HEK293 (cell line): ENCODE results near the gene KRCC1.

Experiments
- KLF16 ChIP-seq: fragments of 450-650 bp; formaldehyde crosslinking; IDR thresholded peaks from 2 replicates; pipeline ENCODE4 v1.5.1; 2017; ENCODE audit warnings: missing biosample characterization, missing genetic modification characterization
- ZBTB1 ChIP-seq: fragments of 450-650 bp; formaldehyde crosslinking; IDR thresholded peaks from 2 replicates; pipeline ENCODE4 v1.5.1; 2016; ENCODE audit warnings: missing biosample characterization, missing genetic modification characterization
- ZNF302 ChIP-seq: fragments of 450-650 bp; formaldehyde crosslinking; IDR thresholded peaks from 2 replicates; pipeline ENCODE4 v1.5.1; 2016; ENCODE audit warnings: missing biosample characterization, missing genetic modification characterization, low read depth
- TF ChIP-seq, protein P1 (sequence below): fragments of 450-650 bp; formaldehyde crosslinking; IDR thresholded peaks from 2 replicates; pipeline ENCODE4 v1.5.1; 2016; ENCODE audit warnings: missing biosample characterization, missing genetic modification characterization
- TF ChIP-seq, protein P2 (sequence below): fragments of 450-650 bp; formaldehyde crosslinking; IDR thresholded peaks from 2 replicates; pipeline ENCODE4 v1.5.1; 2016; ENCODE audit warnings: missing biosample characterization, missing genetic modification characterization

DNA sequence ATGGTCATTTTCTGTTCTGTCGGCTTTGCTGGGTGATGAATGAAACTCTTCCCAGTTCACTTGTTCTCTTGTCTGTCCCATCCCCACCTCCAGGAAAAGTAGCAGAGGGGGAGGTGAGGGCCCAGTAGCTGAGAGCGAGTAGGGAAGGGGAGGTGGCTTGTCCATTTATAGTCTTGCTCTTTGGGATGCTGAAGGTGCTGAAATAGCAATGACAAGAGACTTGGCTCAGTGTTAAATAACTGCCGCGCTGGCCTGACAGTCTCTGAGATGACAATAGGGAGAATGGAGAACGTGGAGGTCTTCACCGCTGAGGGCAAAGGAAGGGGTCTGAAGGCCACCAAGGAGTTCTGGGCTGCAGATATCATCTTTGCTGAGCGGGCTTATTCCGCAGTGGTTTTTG, 12.0 kb upstream of the KRCC1 start, which contains the start of gene SMYD1:
- TF ChIP-seq ZBTB1 (no peak), ZNF302 (no peak), KLF16 (tag by site-specific recombination) (no peak)
- TF ChIP-seq, protein P1, sequence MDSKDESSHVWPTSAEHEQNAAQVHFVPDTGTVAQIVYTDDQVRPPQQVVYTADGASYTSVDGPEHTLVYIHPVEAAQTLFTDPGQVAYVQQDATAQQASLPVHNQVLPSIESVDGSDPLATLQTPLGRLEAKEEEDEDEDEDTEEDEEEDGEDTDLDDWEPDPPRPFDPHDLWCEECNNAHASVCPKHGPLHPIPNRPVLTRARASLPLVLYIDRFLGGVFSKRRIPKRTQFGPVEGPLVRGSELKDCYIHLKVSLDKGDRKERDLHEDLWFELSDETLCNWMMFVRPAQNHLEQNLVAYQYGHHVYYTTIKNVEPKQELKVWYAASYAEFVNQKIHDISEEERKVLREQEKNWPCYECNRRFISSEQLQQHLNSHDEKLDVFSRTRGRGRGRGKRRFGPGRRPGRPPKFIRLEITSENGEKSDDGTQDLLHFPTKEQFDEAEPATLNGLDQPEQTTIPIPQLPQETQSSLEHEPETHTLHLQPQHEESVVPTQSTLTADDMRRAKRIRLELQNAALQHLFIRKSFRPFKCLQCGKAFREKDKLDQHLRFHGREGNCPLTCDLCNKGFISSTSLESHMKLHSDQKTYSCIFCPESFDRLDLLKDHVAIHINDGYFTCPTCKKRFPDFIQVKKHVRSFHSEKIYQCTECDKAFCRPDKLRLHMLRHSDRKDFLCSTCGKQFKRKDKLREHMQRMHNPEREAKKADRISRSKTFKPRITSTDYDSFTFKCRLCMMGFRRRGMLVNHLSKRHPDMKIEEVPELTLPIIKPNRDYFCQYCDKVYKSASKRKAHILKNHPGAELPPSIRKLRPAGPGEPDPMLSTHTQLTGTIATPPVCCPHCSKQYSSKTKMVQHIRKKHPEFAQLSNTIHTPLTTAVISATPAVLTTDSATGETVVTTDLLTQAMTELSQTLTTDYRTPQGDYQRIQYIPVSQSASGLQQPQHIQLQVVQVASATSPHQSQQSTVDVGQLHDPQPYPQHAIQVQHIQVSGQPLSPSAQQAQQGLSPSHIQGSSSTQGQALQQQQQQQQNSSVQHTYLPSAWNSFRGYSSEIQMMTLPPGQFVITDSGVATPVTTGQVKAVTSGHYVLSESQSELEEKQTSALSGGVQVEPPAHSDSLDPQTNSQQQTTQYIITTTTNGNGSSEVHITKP (tag by site-specific recombination), result no peak
- TF ChIP-seq, protein P2, sequence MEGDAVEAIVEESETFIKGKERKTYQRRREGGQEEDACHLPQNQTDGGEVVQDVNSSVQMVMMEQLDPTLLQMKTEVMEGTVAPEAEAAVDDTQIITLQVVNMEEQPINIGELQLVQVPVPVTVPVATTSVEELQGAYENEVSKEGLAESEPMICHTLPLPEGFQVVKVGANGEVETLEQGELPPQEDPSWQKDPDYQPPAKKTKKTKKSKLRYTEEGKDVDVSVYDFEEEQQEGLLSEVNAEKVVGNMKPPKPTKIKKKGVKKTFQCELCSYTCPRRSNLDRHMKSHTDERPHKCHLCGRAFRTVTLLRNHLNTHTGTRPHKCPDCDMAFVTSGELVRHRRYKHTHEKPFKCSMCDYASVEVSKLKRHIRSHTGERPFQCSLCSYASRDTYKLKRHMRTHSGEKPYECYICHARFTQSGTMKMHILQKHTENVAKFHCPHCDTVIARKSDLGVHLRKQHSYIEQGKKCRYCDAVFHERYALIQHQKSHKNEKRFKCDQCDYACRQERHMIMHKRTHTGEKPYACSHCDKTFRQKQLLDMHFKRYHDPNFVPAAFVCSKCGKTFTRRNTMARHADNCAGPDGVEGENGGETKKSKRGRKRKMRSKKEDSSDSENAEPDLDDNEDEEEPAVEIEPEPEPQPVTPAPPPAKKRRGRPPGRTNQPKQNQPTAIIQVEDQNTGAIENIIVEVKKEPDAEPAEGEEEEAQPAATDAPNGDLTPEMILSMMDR (tag by site-specific recombination), result no peak
